Measurements from ENCODE around the gene SURF4.

GRCh38 chr9:133359399-133360175 lies 16.3 kb downstream of the SURF4 start:
- TF ChIP-seq CTCF (IDR thresholded peaks at IDR 0.05; ENCODE audit: low read length) (no peak), EZH2 (optimal IDR thresholded peaks at IDR 0.05; ENCODE audit: low read depth, low read length) (no peak)

All from MM.1S (cell line).